Left cardiac atrium (tissue), 4 donors: Measurements from ENCODE around the gene IGSF21. TPM values are rescaled to one million over a fixed set of nuclear protein-coding genes. Genes with fewer than 3 reads are reported as not detected.
"Not testable (repeated sequence)": the region's sequence is repeated elsewhere in the genome, so short reads cannot be mapped to it uniquely, and the experiment has no call there.

ENCODE experiments used
- ATAC-seq, 2 donors: fragments of 200-7000 bp; cut with Tn5 transposase; one replicate each; pipeline ENCODE4 v1.9.1; 2020; ENCODE audit warnings: mild to moderate bottlenecking in 2 of 2, moderate library complexity in 2 of 2
- DNase-seq: peaks from one replicate; pipeline ENCODE4 v3.0.0-alpha.2; 2020
- intact Hi-C, 2 donors: fragments of 100-400 bp; cut with DNase I; formaldehyde crosslinking; loops; one replicate each; pipeline versions ENCODE4 v1.14.1 to v1.15.1; 2022 to 2023
- total RNA-seq, 2 donors: library from RNA; stranded (reverse); fragmentation: NEBNext Ultra II Directional; extraction: Animal tissue kit (Norgen Biotek cat#: 25700); gene quantifications; one replicate each; pipeline ENCODE4 v1.2.1, GENCODE V29; 2021
- donor health status: DM: no; HTN: yes; CAD: no.
- donor health status: DM: no; HTN: yes; CAD: no; lungs with severe emphysema.
- donor health status: DM: yes; HTN: yes; CAD: no.
- donor health status: Dilated cardiomyopathy.

Gene IGSF21
- total RNA-seq, 2 donors from 2014 or later, result 1.0 to 3.0 TPM

DNA sequence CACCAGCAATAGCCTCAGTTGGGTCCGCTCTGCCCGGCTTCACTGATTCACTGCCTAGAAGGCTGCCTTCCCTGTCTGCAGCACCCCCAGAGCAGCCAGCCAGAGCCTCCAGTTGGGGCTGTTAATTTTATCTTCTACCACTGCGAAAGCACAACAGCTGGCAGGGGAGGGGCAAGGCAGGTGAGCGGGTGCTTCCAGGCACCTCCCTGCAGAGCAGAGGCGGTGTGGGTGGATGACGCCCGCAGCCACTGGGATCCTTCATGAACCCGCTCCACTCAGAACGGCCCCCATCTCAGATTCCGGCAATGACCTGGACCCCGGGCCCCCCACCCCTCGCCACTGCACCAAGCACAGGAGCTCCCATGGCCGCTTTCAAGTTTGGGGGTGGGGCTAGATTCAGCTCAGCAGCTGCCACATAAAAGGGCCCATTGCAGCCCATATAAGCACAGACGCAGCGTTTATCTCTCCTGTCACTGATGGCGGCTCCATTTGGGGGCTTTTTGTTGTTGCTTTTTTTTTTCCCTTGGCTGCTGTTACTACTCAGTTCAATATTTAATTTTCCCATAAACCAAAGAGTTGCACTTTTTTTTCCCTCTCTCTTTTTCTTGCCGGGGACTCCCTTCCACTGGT is 245.2 kb downstream of the IGSF21 start:
- ATAC-seq, result no peak
- intact Hi-C loops, result no loop called here
- DNase-seq, result no peak

DNA sequence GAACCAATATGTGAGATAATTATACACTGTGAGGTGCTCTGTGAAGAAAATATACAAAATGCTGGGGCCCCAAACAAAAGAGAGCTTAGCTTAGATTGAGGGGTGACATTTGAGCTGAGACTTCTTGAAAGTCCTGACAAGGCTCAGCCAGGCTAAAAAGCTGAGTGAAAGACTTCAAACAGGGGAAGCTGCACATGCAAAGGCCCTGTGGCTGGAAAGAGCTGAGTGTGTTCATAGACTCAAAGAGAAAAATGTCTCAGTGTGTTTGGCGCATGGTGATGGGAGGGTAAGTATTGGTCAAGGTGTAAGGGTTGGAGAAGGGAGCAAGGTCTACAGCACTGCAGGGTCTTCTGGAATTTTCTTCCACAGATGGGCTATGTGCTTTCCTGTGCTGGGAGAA is 245.9 kb downstream of the IGSF21 start:
- intact Hi-C loops, result no loop called here
- no peak for ATAC-seq
- DNase-seq, result no peak

DNA sequence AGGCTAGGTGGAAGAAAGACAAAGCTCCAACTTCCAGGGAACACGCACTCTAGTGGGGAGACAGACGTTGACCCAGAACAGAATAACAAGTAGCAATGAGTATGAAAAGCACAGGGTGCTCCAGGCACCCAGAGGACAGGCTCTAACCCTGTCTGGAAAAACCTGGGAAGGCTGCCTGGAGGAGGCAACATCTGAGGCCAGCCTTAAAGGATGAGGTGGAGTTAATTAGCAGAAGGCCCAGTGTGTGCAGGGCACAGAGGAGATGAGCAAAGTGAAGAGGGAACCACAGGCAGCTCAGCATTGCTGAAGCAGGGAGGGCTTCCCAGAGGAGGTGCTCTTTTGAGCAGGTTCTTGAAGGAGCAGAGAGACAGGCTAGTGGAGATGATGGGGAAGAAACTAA is 246.4 kb downstream of the IGSF21 start:
- no peak for ATAC-seq
- no peak for DNase-seq
- intact Hi-C loops, result no loop called here

DNA sequence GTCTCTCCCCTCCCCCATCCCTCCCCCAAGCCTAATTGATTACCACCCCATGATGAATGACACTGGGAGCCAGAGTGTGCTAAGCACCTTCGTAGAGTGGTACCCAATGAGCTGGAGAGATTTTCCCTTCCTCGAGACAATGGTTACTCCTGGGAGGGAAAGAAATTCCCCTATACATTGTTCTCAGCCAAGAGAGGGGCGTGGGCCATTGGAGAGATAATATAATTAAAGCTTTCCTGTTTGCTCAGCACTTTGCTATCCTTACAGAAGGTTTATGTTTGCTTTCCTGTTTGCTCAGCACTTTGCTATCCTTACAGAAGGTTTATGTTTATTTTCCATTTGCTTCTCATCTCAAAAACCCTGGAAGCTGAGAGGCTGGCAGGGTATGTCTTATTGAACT is 247.0 kb downstream of the IGSF21 start:
- DNase-seq (no peak), ATAC-seq (no peak)
- intact Hi-C loops, result no loop called here

DNA sequence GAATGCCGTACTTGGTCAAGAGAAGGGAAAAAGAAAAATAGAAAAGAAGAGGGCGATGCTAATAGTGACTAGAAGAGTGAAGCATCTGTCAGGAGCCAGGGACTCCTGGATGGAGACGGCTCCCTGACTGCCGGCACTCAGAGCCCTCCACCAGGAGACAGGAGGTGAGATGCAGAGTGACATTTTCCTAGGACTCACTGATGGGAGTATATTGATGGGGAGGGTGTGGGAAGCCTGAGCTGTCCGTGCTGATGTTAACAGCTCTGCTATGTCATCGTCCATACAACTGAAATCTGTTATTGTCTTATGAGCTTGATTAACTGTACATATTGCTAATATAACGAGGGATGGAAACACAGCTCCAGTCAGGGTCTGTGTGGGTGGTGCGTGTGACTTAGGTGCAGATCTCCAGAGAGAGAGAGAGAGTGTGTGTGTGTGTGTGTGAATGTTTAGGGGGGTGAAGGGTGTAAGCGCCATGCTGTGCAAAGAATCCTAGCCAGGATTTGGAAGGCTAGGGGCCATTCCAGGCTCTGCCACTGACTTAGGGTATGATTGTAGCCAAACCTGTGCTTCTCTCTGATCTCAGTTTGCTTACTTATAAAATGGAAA is 250.1 kb downstream of the IGSF21 start:
- no peak for ATAC-seq
- DNase-seq, result no peak
- intact Hi-C loops, result no loop called here

DNA sequence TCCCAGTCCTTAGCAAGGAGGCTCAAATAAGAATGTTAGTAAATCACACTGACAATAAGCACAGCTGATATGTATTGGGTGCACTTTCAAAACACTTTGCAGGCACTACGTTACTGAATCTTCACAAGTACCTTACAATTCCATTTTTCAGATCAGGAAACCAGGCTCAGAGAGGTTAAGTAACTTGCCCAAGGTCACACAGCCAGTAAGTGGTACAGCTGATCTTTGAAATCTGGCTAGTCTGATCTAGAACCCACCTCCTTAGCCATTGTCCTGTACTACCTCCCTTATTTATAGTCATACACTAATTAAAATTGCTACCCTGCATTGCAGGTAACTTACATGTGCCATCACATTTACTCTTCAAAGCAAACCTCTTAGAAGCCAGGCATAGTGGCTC is 251.0 kb downstream of the IGSF21 start:
- no peak for DNase-seq
- ATAC-seq, result no peak
- intact Hi-C loops, result no loop called here

DNA sequence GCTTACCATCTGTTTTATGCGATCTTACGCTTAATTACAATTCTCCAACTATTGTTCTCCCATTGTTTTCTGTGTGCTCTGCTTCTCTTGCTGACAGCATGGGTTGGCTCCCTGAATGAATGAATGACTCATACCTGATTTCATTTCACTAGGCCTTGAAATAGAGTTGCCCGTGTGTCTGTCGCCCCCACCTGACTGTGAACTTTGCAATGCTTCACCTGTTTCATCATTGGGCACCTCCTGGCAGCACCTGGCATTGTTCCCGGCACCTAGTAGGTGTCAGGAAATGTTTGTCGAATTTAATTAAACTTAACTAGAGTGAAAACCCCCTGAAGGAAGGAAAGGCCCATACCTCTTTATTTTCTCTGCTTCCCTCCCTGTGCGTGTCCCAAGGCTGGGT is 252.7 kb downstream of the IGSF21 start:
- DNase-seq (no peak), ATAC-seq (no peak)
- intact Hi-C loops, result no loop called here

DNA sequence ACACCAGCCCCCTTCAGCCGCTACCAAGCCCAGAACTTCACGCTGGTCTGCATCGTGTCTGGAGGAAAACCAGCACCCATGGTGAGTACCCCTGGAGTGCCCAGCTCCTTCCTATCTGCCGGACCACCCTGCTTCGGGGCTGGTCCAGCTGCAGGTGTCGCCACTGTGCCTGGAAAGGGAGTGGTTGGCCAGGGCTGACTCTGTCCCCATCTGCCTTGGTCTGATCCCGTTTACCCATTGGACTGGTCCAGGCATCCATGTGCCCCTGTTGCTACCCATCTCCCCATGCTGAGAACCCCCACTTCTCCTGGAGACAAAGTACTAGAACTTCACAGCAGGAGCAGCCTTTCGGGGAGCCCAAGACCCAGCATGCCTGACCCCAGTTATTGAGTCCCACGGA is 254.6 kb downstream of the IGSF21 start:
- DNase-seq, result no peak
- intact Hi-C loops, result no loop called here
- ATAC-seq, result no peak

DNA sequence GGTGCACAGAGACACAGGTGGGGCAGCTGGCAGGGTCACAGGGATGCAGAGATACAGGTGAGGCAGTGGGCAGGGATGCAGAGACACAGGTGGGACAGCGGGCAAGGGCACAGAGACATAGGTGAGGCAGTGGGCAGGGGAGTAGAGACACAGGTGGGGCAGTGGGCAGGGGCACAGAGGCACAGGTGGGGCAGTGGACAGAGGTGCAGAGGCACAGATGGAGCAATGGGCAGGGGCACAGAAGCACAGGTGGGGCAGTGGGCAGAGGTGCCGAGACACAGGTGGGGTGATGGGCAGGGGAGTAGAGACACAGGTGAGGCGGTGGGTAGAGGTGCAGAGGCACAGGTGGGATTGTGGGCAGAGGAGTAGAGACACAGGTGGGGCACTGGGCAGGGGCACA is 255.8 kb downstream of the IGSF21 start:
- ATAC-seq (no peak), DNase-seq (no peak)
- intact Hi-C loops, result no loop called here

DNA sequence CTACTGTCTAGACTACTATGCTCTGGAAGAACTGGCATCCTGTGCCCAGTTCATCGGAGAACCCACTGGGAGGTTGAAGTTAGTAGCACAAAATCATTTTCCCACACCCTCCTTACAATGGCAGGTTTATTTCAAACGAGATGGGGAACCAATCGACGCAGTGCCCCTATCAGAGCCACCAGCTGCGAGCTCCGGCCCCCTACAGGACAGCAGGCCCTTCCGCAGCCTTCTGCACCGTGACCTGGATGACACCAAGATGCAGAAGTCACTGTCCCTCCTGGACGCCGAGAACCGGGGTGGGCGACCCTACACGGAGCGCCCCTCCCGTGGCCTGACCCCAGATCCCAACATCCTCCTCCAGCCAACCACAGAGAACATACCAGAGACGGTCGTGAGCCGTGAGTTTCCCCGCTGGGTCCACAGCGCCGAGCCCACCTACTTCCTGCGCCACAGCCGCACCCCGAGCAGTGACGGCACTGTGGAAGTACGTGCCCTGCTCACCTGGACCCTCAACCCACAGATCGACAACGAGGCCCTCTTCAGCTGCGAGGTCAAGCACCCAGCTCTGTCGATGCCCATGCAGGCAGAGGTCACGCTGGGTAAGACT is 257.6 kb downstream of the IGSF21 start:
- intact Hi-C loops, result no loop called here
- ATAC-seq (no peak), DNase-seq (no peak)

DNA sequence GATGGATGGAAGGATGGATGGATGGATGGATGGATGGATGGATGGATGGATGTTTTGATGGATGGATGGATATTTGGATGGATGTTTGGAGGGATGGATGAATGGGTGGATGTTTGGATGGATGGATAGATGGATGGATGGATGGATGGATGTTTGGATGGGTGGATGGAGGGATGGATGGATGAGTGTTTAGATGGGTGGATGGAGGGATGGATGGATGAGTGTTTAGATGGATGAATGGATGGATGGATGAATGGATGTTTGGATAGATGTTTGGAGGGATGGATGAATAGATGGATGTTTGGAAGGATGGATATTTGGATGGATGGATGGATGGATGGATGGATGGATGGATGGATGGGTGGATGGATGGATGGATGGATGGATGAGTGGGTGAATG is 264.9 kb downstream of the IGSF21 start:
- intact Hi-C loops, ATAC-seq: not testable (repeated sequence)

DNA sequence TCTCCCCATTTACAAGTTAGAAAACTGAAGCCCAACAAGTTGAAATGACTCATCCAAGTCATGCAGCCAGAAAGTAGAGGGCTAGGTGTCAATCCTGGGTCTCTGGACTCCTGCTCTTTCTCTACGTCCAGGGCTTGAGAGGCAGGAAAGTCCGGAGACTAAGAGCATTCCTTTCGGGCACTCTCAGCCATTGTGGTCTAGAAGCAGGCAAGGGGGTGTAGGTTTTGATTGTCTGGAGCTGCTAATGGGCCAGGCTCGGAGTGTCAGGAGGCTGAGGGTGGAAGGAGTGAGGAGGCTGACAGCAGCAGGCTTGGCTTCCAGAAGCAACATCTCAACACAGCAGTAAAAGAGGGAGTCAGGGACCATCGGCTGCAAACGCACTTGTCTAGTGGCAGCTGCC is 265.6 kb downstream of the IGSF21 start:
- DNase-seq, result no peak
- intact Hi-C loops, result no loop called here
- no peak for ATAC-seq

More for the DNA sequence above, 264.9 kb downstream of the IGSF21 start:
- DNase-seq, result not testable (repeated sequence)

DNA sequence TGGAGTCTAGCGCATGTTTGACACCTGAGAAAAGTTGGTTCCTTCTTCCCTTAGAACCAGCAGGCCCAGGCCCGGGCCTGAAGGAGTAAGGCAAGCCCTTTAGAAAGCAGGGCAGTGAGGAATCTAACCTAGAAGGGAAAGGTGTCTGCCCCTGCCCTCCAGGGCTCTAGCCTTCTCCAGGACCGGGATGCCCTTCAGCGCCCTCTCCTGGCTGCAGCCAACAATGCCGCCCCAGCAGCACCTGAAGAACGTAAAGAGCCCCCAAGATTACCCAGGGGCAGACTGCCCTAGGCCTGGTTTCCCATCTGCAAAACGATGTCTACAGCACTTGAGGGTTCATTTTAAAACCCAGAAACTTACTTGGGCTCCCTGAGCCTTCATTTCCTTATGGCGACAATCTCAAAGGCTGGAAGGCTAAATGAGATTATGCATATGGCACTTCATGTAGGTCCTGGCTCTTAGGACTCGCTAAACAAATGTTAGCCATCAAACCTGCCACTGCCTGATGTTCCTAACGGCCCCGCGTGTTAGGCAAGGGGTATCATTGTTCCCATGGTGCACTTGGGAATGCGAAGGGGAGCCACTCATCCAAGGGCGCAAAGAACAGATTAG is 266.4 kb downstream of the IGSF21 start:
- no peak for ATAC-seq
- intact Hi-C loops, result no loop called here
- DNase-seq, result no peak

DNA sequence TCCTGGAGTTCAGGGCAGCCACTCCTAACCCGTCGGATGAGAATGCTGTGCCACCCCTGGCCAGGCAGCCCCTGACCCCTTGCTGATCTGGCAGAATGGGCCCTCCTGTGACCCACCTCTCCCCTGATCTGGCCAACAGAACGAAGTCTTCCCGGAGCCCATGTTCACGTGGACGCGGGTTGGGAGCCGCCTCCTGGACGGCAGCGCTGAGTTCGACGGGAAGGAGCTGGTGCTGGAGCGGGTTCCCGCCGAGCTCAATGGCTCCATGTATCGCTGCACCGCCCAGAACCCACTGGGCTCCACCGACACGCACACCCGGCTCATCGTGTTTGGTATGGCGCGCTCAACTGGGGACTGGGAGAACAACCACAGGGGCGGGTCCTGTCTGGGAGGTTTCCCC is 269.1 kb downstream of the IGSF21 start:
- intact Hi-C loops, result no loop called here
- no peak for DNase-seq
- ATAC-seq, result no peak

DNA sequence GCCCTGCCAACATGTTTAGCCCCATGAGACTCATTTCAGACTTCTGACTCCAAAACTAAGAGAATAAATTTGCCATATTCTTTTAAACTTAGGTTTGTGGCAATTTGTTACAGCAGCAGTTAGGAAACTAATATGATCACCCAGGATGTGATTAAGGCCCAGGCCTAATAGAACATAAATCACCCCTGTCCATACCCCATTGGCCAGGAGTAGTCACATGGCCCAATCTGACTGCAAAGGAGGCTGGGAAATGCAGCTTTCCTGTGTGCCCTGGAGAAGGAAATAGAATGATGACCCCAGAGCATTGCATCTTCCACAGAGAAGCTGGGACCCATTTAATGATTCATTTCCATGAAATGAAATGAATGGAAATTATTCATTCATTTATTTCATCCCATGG is 272.7 kb downstream of the IGSF21 start:
- DNase-seq (no peak), ATAC-seq (no peak)
- intact Hi-C loops, result no loop called here

DNA sequence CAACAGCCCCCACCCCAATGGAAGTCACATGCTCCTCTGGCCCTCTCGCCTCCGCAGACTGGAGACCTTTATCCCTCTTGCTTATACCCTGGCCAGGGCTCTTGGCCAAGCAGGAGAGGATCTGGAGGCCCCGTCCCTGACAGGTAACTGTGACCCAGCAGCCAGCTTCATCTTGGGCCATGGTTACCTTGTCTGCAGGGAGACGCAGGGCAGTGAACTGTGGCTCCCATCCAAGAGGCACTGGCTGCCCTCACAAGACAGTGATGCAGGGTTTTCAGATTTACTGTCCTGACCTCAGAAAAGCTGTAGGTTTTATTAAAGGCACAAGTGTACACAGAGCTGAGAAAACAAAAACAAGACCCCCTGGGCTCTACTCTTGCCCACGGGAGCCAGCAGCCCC is 276.5 kb downstream of the IGSF21 start:
- intact Hi-C loops, result no loop called here
- ATAC-seq (no peak), DNase-seq (no peak)

DNA sequence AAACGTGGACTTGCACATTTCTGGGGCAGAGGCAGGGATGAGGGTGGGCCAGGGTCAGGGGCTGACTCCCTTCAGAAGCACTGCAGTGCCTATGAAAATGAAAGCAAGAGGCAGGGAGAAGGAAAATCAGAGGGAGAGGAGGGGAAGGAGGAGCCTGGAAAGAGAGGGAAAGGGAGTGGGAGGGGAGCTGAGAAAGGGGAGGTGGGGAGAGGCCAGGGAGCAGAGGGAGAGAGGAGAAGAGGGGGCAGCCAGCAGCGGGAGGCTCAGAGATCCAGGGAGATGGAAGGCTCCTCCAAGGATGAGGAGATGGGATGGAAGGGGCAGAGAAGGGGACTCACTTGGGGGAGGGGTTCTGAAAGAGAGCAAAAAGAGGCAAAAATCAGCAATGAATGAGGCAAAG is 276.9 kb downstream of the IGSF21 start:
- ATAC-seq, result no peak
- no peak for DNase-seq
- intact Hi-C loops, result no loop called here

DNA sequence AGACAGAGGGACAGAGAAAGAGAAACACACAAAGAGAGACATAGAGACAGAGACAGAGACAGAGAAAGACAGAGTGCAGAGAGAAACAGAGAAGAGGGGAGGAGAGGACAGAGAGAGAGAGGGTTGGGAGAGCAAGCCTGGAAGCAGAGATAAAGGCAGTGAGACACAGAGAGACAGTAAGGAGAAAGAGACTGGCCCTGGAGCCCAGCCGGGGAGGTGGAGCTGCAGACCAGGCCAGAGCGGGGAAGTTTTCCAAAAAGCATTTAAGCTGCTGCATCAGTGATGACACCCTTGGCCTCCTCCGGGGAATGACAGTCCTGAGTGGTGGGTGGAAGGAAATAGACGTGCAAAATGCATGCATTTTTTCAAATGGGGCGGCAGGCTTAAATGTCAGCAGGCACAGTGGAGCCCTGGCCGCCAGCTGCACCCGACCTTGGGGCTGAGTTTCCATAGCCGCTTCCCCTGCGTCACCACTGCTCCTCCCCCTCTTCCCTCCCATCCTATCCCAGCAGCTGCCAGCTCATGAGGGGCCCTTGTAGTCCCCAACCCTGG is 277.7 kb downstream of the IGSF21 start:
- ATAC-seq (peak; percentile 76 to 84), DNase-seq (peak; percentile 48)
- intact Hi-C loops, result no loop called here

DNA sequence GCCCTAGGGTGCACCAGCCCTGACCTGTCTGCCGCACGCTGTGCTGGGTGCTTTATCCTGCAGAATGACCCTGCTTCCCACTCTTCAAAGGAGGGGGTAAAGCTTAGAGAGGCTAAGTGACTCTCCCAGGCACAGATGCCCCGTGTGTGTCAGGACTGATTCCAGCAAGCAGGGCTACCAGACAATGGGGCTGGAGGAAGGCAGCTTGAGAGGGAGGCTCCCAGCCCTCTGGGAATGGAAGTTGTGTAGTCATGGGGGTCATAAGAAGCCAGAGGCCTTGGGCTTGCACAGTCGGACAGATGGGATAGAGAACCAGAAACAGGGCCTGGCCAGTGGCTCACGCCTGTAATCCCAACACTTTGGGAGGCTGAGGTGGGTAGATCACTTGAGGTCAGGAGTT is 279.0 kb downstream of the IGSF21 start:
- DNase-seq (no peak), ATAC-seq (no peak)
- intact Hi-C loops, result no loop called here

DNA sequence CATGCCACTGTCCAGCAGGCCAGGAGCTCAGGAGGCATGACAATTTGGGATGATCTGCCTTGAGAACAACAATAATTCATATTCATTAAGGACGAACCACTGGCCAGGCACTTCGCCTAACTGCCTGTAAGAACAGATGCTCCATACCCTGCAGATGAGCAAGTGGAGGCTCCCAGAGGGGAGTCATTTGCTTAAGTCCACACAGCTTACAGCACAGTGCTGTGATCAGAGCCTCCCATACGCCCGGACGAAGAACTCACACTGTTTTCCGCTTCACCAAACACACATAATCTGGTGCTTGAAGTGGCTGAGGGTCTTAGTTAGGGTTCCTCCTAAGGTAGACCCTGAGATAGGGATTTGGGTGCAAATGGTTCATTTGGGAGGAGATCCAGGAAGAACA is 279.7 kb downstream of the IGSF21 start:
- DNase-seq (no peak), ATAC-seq (no peak)
- intact Hi-C loops, result no loop called here
